Endothelial cell of umbilical vein (primary cell): ENCODE data around the gene MUC20. TPM values are rescaled to one million over a fixed set of nuclear protein-coding genes. Genes with fewer than 3 reads are reported as not detected.

Source experiments
- BruUV-seq: library from RNA; stranded (reverse); fragments of 400-500 nt; replicated peaks from 2 replicates; lab custom pipeline; 2021; lab: Mats Ljungman, UMichigan
- CTCF ChIA-PET: fragments of 300-600, 350-600 bp; sonication (Branson Sonifier 250); formaldehyde crosslinking; loops from one replicate; lab custom pipeline; 2021; ENCODE audit warnings: antibody characterized with exemption, inconsistent platforms; lab: Charles Lee
- POLR2A ChIA-PET: fragments of 300-600, 350-600 bp; sonication (Branson Sonifier 250); formaldehyde crosslinking; loops from one replicate; lab custom pipeline; 2021; ENCODE audit warnings: antibody characterized with exemption, inconsistent platforms; lab: Charles Lee
- DNase-seq: peaks from one replicate; pipeline ENCODE4 v3.0.0-alpha.2; 2011; ENCODE audit warnings: low read depth, low spot score
- FAIRE-seq: peaks from 2 replicates; lab custom pipeline; 2011; peaks lifted over from hg19 to GRCh38; lab: Jason Lieb, UNC
- H2AFZ ChIP-seq: 2 replicates; pipeline ENCODE4 v1.6.0; 2012; ENCODE audit warnings: low read depth, low read length, control low read depth, inconsistent platforms
- H3K27ac ChIP-seq: 2 replicates; pipeline ENCODE4 v1.5.1; 2011; ENCODE audit warnings: low read depth, mild to moderate bottlenecking, control low read depth, low read length, moderate library complexity; ENCODE audit not compliant: insufficient read depth
- H3K27me3 ChIP-seq, 2 experiments: 2 replicates each; pipeline versions ENCODE4 v1.6.0 to v1.6.1; 2011; ENCODE audit warnings: low read length in 2 of 2, mixed read lengths in 1 of 2; ENCODE audit not compliant: control insufficient read depth in 2 of 2, insufficient read depth in 2 of 2
- H3K36me3 ChIP-seq, 2 experiments: 2 replicates in 1 of 2; 3 replicates in 1 of 2; pipeline ENCODE4 v1.5.1; 2011; ENCODE audit warnings: low read length in 2 of 2, mild to moderate bottlenecking in 1 of 2, moderate library complexity in 1 of 2; ENCODE audit not compliant: control insufficient read depth in 2 of 2, insufficient read depth in 2 of 2; ENCODE audit errors: extremely low read depth in 1 of 2
- H3K4me1 ChIP-seq: 3 replicates; pipeline ENCODE4 v1.5.1; 2011; ENCODE audit warnings: mild to moderate bottlenecking, low read length; ENCODE audit not compliant: control insufficient read depth, insufficient read depth; ENCODE audit errors: extremely low read depth
- H3K4me2 ChIP-seq: 2 replicates; pipeline ENCODE4 v1.6.1; 2011; ENCODE audit warnings: low read length, control low read depth, mixed read lengths; ENCODE audit not compliant: insufficient read depth
- H3K4me3 ChIP-seq, 3 experiments: fragments of 200-600 bp in 1 of 3; sonication (generic), shearing (Covaris generic) in 1 of 3; replicated peaks in 1 of 3; 2 replicates each; pipeline ENCODE4 v1.5.1; 2011 to 2016; ENCODE audit warnings: control low read depth in 3 of 3, low read length in 3 of 3, mild to moderate bottlenecking in 2 of 3, inconsistent platforms in 1 of 3, low read depth in 1 of 3, moderate library complexity in 1 of 3; ENCODE audit not compliant: insufficient read depth in 1 of 3
- H3K79me2 ChIP-seq: 2 replicates; pipeline ENCODE4 v1.6.0; 2012; ENCODE audit warnings: low read length, inconsistent platforms; ENCODE audit not compliant: control insufficient read depth, insufficient read depth
- H3K9ac ChIP-seq: replicated peaks from 2 replicates; pipeline ENCODE3; 2011; ENCODE audit warnings: low read length, control low read depth; ENCODE audit not compliant: insufficient read depth; ENCODE audit errors: extremely low read depth
- H3K9me1 ChIP-seq: replicated peaks from 3 replicates; pipeline ENCODE4 v1.6.0; 2011; ENCODE audit warnings: mild to moderate bottlenecking, low read length; ENCODE audit not compliant: control insufficient read depth, insufficient read depth; ENCODE audit errors: extremely low read depth
- H3K9me3 ChIP-seq: replicated peaks from 2 replicates; pipeline ENCODE4 v1.5.1; 2012; ENCODE audit warnings: low read length, inconsistent platforms; ENCODE audit not compliant: control insufficient read depth, insufficient read depth
- H4K20me1 ChIP-seq: replicated peaks from 2 replicates; pipeline ENCODE3; 2011; ENCODE audit warnings: mild to moderate bottlenecking, low read length; ENCODE audit not compliant: control insufficient read depth, insufficient read depth; ENCODE audit errors: extremely low read depth
- EZH2 ChIP-seq: IDR thresholded peaks from 2 replicates; pipeline ENCODE4 v1.6.1; 2012; ENCODE audit warnings: borderline replicate concordance, low read depth, mild to moderate bottlenecking, moderate library complexity, low read length, inconsistent platforms; ENCODE audit not compliant: severe bottlenecking
- FOS ChIP-seq: IDR thresholded peaks from 2 replicates; pipeline ENCODE4 v1.6.1; 2011; ENCODE audit warnings: mild to moderate bottlenecking, low read length, moderate library complexity, borderline replicate concordance; ENCODE audit not compliant: insufficient read depth
- GATA2 ChIP-seq: IDR thresholded peaks from 2 replicates; pipeline ENCODE4 v1.7.0; 2011; ENCODE audit warnings: low read depth, mild to moderate bottlenecking, moderate library complexity, mixed read lengths, low read length; ENCODE audit not compliant: insufficient read length, insufficient read depth
- JUN ChIP-seq: IDR thresholded peaks from 2 replicates; pipeline ENCODE4 v1.6.1; 2011; ENCODE audit warnings: borderline replicate concordance, low read depth; ENCODE audit not compliant: insufficient read length, insufficient read depth
- MYC ChIP-seq: IDR thresholded peaks from one replicate; pipeline ENCODE4 v1.6.1; 2011; ENCODE audit warnings: mild to moderate bottlenecking, low read depth, low read length
- POLR2A ChIP-seq: IDR thresholded peaks from 2 replicates; pipeline ENCODE4 v1.6.1; 2012; ENCODE audit warnings: low read depth, mild to moderate bottlenecking, control low read depth, low read length
- POLR2AphosphoS5 ChIP-seq: IDR thresholded peaks from 2 replicates; pipeline ENCODE4 v1.6.1; 2012; ENCODE audit warnings: low read depth, mild to moderate bottlenecking, control low read depth, low read length, moderate library complexity; ENCODE audit not compliant: insufficient read depth
- dilution Hi-C: fragments of 300-500 bp; cut with MboI; formaldehyde crosslinking; loops from one replicate; pipeline ENCODE4 v1.15.0; 2019; ENCODE audit warnings: low sequenced_read_pairs; ENCODE audit not compliant: extremely low pct_ligation_motif_present
- intact Hi-C: fragments of 100-400 bp; cut with micrococcal nuclease; formaldehyde crosslinking; loops from one replicate; pipeline ENCODE4 v1.10.0; 2022
- polyA plus RNA-seq, 4 experiments: library from polyadenylated mRNA; depleted of rRNA in 3 of 4; stranded (reverse) in 3 of 4; unstranded in 1 of 4; fragments of >200 nt; gene quantifications; 2 replicates each; pipeline versions ENCODE4 v1.2.1 to v1.2.3, GENCODE V29; 2011 to 2012; ENCODE audit warnings: missing spikeins in 1 of 4
- total RNA-seq: library from RNA; stranded (reverse); gene quantifications from 2 replicates; pipeline ENCODE4 v1.2.3, GENCODE V29; 2021
- TF ChIP-seq, protein P1 (sequence below), 2 donors: IDR thresholded peaks; 1 replicate in 1 of 2; 2 replicates in 1 of 2; pipeline ENCODE4 v1.5.1; 2011; ENCODE audit warnings: low read length in 2 of 2, mild to moderate bottlenecking in 2 of 2, moderate library complexity in 2 of 2, control low read depth in 1 of 2, inconsistent platforms in 1 of 2, low read depth in 1 of 2; ENCODE audit not compliant: insufficient read depth in 1 of 2; ENCODE audit errors: extremely low read depth in 1 of 2
- TF ChIP-seq, protein P2 (sequence below): IDR thresholded peaks from 2 replicates; pipeline ENCODE4 v1.6.1; 2011; ENCODE audit not compliant: insufficient read depth, insufficient read length

The MUC20 gene
- total and polyA plus RNA-seq, 2 donors (not counting 3 experiments of a cell fraction or from before 2014, with no cell fraction given), result 0.62 TPM; not detected in 1

DNA sequence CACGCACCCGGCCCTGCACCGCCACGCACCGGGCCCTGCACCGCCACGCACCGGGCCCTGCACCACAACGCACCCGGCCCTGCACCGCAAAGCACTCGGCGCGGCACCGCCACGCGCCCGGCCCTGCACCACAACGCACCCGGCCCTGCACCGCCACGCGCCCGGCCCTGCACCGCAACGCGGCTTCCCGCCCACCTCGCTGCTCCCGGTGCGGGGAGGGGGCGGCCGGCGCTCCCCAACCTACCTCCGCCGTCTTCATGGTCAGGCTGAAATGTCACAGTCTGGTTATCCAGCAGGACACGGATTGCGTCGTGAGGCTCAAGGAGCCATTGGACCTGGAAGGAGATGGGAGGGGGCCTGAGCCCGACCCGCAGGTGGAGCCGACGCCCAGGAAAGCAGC, 41.8 kb downstream of the MUC20 start:
- Histone ChIP-seq H4K20me1 (no peaks in the 10 kb centered on the region), H3K4me2 (no peak overlapping the region), H3K79me2 (no peaks in the 10 kb centered on the region), H2AFZ (no peak overlapping the region), H3K27ac (no peak overlapping the region), H3K4me1 (peaks cover 4% of the 10 kb centered on the region), H3K9me3 (no peaks in the 10 kb centered on the region), H3K9me1 (no peaks in the 10 kb centered on the region), H3K4me3 (no peak overlapping the region), H3K27me3 (peaks cover 16 to 23% of the 10 kb centered on the region in 2 experiments), H3K36me3 (no peaks in the 10 kb centered on the region), H3K9ac (no peak overlapping the region)
- no peak for TF ChIP-seq FOS
- TF ChIP-seq JUN, result no peak
- no TSS peak for BruUV-seq
- intact Hi-C loops, result no loop called here
- dilution Hi-C loops, result no loop called here
- CTCF ChIA-PET, result no interaction called here
- POLR2A ChIA-PET, result no interaction called here
- FAIRE-seq, result no peak
- DNase-seq, result no peak

DNA sequence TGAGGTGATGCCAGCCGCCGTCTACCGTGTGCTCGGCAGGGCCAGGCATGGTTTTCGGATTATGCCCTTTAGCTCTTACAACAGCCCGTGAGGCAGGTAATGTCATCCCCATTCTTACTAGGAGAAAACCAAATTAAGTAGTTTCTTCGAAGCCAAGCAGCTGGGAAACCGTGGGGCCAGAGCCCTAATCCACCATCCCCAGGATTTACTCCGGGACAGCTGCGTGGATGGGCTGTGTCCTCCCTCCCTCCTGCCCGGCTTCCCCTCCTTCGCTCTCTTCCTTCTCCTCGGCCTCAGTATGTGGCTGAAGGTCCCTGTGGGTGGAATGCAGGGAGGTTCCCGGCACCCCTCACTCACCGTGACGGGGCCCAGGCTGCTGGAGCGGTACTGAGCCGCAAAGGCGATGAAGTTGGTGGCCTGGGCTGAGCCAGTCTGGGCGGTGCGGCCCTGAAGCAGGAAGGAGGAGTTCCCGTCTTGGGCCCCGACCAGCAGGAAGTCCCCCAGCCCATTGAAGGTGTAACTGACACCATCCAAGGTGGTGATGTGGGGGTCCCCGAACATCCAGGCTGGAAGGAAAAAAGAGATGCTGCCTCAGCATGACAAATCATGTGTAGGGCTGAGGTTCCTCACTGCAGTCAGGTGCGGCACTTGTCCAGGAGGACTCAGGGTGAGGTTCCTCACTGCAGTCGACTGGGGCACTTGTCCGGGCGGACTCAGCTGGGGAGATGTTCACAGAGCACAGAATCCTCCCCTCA, 42.5 kb downstream of the MUC20 start:
- CTCF ChIA-PET, result no interaction called here
- no peak overlapping the region for H3K27ac ChIP-seq
- peaks cover 14 to 21% of the 10 kb centered on the region in 2 experiments for H3K27me3 ChIP-seq
- H3K4me3 ChIP-seq, result no peak overlapping the region
- intact Hi-C loops (no loop called here), dilution Hi-C loops (no loop called here)
- no TSS peak for BruUV-seq
- no peaks in the 10 kb centered on the region for H3K4me1 ChIP-seq
- no peaks in the 10 kb centered on the region for H3K9me1 ChIP-seq
- no peak for FAIRE-seq
- no peaks in the 10 kb centered on the region for H3K79me2 ChIP-seq
- no peak overlapping the region for H3K4me2 ChIP-seq
- POLR2A ChIA-PET, result no interaction called here
- no peak overlapping the region for H3K9ac ChIP-seq
- TF ChIP-seq POLR2AphosphoS5, result no peak
- TF ChIP-seq GATA2, result no peak
- no peak for TF ChIP-seq JUN
- TF ChIP-seq MYC, result no peak
- no peak for TF ChIP-seq EZH2
- TF ChIP-seq FOS, result no peak
- TF ChIP-seq, protein P1, sequence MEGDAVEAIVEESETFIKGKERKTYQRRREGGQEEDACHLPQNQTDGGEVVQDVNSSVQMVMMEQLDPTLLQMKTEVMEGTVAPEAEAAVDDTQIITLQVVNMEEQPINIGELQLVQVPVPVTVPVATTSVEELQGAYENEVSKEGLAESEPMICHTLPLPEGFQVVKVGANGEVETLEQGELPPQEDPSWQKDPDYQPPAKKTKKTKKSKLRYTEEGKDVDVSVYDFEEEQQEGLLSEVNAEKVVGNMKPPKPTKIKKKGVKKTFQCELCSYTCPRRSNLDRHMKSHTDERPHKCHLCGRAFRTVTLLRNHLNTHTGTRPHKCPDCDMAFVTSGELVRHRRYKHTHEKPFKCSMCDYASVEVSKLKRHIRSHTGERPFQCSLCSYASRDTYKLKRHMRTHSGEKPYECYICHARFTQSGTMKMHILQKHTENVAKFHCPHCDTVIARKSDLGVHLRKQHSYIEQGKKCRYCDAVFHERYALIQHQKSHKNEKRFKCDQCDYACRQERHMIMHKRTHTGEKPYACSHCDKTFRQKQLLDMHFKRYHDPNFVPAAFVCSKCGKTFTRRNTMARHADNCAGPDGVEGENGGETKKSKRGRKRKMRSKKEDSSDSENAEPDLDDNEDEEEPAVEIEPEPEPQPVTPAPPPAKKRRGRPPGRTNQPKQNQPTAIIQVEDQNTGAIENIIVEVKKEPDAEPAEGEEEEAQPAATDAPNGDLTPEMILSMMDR (IDR thresholded peaks at IDR 0.05; ENCODE audit: extremely low read depth in 1 of 2, insufficient read depth in 1 of 2, low read depth in 1 of 2, low read length in 2 of 2), result no peak
- TF ChIP-seq, protein P2, sequence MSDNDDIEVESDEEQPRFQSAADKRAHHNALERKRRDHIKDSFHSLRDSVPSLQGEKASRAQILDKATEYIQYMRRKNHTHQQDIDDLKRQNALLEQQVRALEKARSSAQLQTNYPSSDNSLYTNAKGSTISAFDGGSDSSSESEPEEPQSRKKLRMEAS, result no peak
- no peak for TF ChIP-seq POLR2A
- DNase-seq, result no peak
- no peaks in the 10 kb centered on the region for H4K20me1 ChIP-seq
- H2AFZ ChIP-seq, result no peak overlapping the region
- H3K36me3 ChIP-seq, result no peaks in the 10 kb centered on the region
- H3K9me3 ChIP-seq, result no peaks in the 10 kb centered on the region
